ENCODE data around the gene MFSD11. TPM values are rescaled to one million over a fixed set of nuclear protein-coding genes. Genes with fewer than 3 reads are reported as not detected.
"Not testable (repeated sequence)": the region's sequence is repeated elsewhere in the genome, so short reads cannot be mapped to it uniquely, and the experiment has no call there.

The MFSD11 gene
- total RNA-seq, 2 experiments from 2014 or later, result 21.8 to 27.7 TPM

DNA sequence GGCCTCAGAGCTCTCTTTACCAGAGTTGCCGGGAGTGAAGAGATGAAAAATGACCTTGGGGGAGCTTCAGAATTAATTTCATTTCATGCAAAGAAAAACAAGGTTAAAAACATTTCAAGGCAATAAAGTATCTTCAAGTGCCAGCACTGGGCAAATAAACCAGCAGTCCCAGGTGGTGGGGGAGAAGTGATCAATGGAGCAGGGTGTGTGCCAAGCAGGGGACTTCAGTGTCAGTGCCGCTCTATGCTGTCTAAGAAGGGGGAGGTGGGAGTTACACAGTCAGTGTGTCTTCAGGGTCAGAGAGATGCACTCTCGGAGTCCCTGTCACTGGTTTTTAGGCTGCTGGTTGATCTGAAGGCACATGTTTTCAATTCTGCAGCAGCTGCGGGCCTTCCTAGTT lies 73.0 kb downstream of the MFSD11 start:
- Mint-ChIP-seq H3K9me3 (no peaks in the 10 kb centered on the region), H3K4me1 (no peaks in the 10 kb centered on the region), H3K36me3 (ENCODE audit: low read depth) (no peaks in the 10 kb centered on the region), H3K27ac (no peak overlapping the region), H3K4me3 (no peak overlapping the region), H3K27me3 (no peaks in the 10 kb centered on the region)
- CTCF ChIA-PET, result no interaction called here
- POLR2A ChIA-PET, result no interaction called here
- no peak for DNase-seq

DNA sequence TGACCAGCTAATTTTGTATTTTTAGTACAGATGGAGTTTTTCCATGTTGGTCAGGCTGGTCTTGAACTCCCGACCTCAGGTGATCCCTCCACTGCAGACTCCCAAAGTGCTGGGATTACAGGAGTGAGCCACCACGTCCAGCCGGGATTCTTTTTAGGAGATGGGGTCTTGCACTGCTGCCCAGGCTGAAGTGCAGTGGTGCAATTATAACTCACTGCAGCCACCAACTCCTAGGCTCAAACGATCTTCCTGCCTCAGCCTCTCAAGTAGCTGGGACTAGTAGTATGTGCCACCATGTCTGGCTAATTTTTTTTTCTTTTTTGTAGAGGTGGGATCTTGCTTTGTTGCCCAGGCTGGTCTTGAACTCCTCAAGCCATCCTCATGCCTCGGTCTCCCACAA lies 73.9 kb downstream of the MFSD11 start:
- no peak overlapping the region for H3K4me3 Mint-ChIP-seq
- no peaks in the 10 kb centered on the region for H3K27me3 Mint-ChIP-seq
- peaks cover 6% of the 10 kb centered on the region for H3K4me1 Mint-ChIP-seq
- no peak for DNase-seq
- no peaks in the 10 kb centered on the region for H3K36me3 Mint-ChIP-seq (ENCODE audit: low read depth)
- no peak overlapping the region for H3K27ac Mint-ChIP-seq
- ChIA-PET POLR2A (no interaction called here), CTCF (interaction anchor here (0.7 kb wide), 1 partner anchor 1313 kb away, joined by 3 read pairs; no protein-coding TSS in a partner anchor)
- H3K9me3 Mint-ChIP-seq, result no peaks in the 10 kb centered on the region

DNA sequence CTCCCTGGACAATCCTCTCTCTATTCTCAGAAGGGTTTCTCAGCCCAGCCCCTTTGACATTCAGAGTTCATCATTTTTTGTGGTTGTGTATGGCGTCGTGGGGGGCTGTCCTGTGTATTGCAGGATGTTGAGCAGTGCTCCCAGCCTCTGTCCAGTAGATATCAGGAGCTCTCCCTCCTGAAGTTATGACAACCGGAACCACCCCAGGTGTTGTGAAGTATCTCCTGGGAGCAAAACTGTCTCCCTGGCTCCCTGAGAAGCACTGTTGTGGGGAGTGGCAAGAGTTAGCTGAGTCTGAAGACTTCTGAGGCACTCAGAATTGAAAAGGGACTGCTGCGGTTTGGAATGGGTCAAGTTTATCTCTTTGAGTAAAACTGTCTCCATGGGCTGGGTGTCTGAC lies 74.3 kb downstream of the MFSD11 start:
- DNase-seq, result no peak
- H3K27ac Mint-ChIP-seq, result no peak overlapping the region
- no peaks in the 10 kb centered on the region for H3K27me3 Mint-ChIP-seq
- ChIA-PET CTCF (no interaction called here), POLR2A (no interaction called here)
- H3K9me3 Mint-ChIP-seq, result no peaks in the 10 kb centered on the region
- H3K4me3 Mint-ChIP-seq, result no peak overlapping the region
- H3K4me1 Mint-ChIP-seq, result peaks cover 7% of the 10 kb centered on the region
- H3K36me3 Mint-ChIP-seq (ENCODE audit: low read depth), result no peaks in the 10 kb centered on the region

DNA sequence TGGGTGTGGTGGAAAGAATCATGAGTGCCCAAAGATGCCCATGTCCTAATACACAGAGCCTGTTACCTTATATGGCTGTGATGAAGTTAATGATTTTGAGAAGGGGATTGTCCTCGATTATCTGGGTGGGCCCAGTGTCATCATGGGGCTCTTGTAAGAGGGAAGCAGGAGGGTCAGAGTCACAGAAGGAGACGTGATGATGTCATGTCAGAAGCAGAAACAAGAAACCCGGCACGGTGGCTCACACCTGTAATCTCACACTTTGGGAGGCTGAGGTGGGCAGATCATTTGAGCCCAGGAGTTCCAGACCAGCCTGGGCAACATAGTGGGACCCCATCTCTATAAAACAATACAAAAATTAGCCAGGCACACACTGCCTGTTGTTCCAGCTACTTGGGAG lies 75.0 kb downstream of the MFSD11 start:
- Mint-ChIP-seq H3K36me3 (ENCODE audit: low read depth) (no peaks in the 10 kb centered on the region), H3K4me1 (peaks cover 7% of the 10 kb centered on the region), H3K27ac (no peak overlapping the region), H3K9me3 (no peaks in the 10 kb centered on the region), H3K4me3 (no peak overlapping the region), H3K27me3 (no peaks in the 10 kb centered on the region)
- no peak for DNase-seq
- ChIA-PET POLR2A (no interaction called here), CTCF (no interaction called here)

DNA sequence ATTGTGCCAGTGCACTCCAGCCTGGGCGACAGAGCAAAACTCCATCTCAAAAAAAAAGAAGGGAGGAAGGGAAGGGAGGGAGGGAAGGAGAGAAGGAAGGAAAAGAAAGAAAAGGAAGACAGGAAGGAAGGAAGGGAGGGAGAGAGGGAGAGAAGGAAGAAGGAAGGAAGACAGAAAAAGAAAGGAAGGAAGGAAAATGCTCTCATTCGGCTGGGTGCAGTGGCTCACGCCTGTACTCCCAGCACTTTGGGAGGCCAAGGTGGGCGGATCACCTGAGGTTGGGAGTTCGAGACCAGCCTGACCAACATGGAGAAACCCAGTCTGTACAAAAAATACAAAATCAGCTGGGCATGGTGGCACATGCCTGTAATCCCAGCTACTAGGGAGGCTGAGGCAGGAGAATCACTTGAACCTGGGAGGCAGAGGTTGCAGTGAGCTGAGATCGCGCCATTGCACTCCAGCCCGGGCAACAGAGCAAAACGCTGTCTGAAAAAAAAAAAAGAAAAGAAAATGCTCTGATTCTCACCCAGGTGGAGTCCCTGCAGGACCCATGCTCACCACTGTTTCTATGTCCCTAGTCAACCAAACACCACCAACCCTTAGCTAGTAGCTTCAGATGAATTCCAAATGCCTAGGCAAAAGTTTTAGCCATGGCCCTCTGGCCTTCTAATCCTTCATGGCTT lies 78.1 kb downstream of the MFSD11 start:
- DNase-seq; H3K4me1 Mint-ChIP-seq; H3K36me3 Mint-ChIP-seq (ENCODE audit: low read depth); H3K4me3 Mint-ChIP-seq; H3K27me3 Mint-ChIP-seq; H3K9me3 Mint-ChIP-seq: not testable (repeated sequence)
- ChIA-PET POLR2A (interaction anchor here (0.7 kb wide), 1 partner anchor 298 kb away, joined by 6 read pairs; no protein-coding TSS in a partner anchor), CTCF (interaction anchor here (1.1 kb wide), 2 partner anchors 12 to 30 kb away, joined by 3 to 5 read pairs; no protein-coding TSS in a partner anchor)
- H3K27ac Mint-ChIP-seq, result peak overlapping the region; percentile 0

DNA sequence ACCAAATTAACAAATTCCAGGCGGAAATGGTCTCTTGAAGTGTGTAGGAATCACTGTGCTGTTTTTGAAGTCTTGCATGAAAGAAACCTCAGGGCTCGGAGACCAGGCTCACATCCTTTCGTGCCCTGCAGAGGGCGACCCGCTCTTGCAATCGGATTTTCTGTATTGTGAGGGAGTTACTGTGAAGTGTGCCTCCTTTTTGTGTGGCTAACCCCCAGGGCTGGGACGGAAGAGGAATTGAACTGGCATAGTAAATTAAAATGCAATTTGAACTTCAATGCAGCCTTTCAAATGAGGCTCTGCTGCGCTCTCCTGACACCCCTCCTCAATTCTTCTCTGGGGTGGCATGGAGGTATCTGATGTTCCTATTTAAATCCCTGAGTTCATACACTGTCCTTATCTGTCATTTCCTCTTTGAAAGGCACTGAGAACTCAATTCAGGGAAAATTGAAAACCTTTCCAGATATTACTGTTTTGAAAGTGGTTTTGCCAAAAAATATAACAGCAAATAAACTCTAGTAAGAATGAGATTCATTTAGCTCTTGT lies 78.7 kb downstream of the MFSD11 start:
- Mint-ChIP-seq H3K9me3 (no peaks in the 10 kb centered on the region), H3K4me3 (no peak overlapping the region), H3K27me3 (peaks cover 7% of the 10 kb centered on the region), H3K4me1 (peaks cover 7% of the 10 kb centered on the region), H3K27ac (peak overlapping the region; percentile 0), H3K36me3 (ENCODE audit: low read depth) (no peaks in the 10 kb centered on the region)
- ChIA-PET POLR2A (no interaction called here), CTCF (interaction anchor here (1.0 to 1.1 kb wide), 3 partner anchors 13 to 35 kb away, joined by 3 to 5 read pairs (median 3); no protein-coding TSS in a partner anchor)
- peak; percentile 75 for DNase-seq

DNA sequence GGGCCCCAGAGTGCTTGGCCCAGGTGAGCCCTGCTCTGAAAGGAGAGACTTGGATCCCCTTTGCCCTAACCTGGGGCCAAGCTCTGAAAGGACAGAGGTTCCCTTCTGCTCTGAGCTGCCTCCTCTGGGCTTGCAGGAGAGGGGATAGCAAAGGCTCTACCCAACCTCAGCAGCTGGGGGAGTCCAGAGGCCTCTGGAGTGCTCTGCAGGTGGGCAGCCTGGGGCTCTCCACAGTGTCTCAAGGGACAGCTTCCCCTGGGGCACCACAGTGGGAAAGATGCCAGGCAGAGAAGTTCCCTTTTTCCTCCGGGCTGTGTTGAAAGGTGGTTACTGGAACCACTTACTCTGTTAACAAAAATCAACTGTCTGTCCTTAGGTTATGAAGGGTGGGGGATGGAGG lies 82.1 kb downstream of the MFSD11 start:
- no peak overlapping the region for H3K4me3 Mint-ChIP-seq
- DNase-seq, result no peak
- H3K27ac Mint-ChIP-seq, result no peak overlapping the region
- POLR2A ChIA-PET, result no interaction called here
- peaks cover 7% of the 10 kb centered on the region for H3K27me3 Mint-ChIP-seq
- CTCF ChIA-PET, result interaction anchor here (0.6 kb wide), 1 partner anchor 1131 kb away, joined by 4 read pairs; no protein-coding TSS in a partner anchor
- H3K9me3 Mint-ChIP-seq, result no peaks in the 10 kb centered on the region
- peaks cover 7% of the 10 kb centered on the region for H3K4me1 Mint-ChIP-seq
- no peaks in the 10 kb centered on the region for H3K36me3 Mint-ChIP-seq (ENCODE audit: low read depth)

DNA sequence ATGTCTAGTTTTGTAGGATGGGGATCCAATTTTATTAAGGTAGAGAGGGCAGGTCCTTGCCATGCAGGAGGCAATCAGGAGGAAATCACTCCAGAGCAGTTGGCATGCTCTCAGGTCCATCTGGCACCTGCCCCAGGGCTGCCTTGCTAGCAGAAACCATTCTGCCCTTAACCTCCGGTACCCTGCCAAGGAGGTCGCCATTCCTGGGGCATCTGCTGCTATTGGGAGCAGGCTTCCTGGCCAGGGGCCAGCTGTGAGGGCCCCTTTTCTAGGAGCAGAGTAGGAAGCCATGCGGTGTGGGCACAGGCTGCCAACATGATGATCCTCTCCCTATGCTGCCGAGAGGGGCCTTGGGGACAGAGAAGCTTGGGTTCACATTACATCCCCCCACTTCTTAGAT lies 82.6 kb downstream of the MFSD11 start:
- CTCF ChIA-PET, result interaction anchor here (0.6 kb wide), 1 partner anchor 1132 kb away, joined by 4 read pairs; no protein-coding TSS in a partner anchor
- H3K4me3 Mint-ChIP-seq, result no peak overlapping the region
- no peak overlapping the region for H3K27ac Mint-ChIP-seq
- POLR2A ChIA-PET, result no interaction called here
- H3K27me3 Mint-ChIP-seq, result peaks cover 7% of the 10 kb centered on the region
- DNase-seq, result no peak
- no peaks in the 10 kb centered on the region for H3K36me3 Mint-ChIP-seq (ENCODE audit: low read depth)
- peaks cover 7% of the 10 kb centered on the region for H3K4me1 Mint-ChIP-seq
- H3K9me3 Mint-ChIP-seq, result no peaks in the 10 kb centered on the region

DNA sequence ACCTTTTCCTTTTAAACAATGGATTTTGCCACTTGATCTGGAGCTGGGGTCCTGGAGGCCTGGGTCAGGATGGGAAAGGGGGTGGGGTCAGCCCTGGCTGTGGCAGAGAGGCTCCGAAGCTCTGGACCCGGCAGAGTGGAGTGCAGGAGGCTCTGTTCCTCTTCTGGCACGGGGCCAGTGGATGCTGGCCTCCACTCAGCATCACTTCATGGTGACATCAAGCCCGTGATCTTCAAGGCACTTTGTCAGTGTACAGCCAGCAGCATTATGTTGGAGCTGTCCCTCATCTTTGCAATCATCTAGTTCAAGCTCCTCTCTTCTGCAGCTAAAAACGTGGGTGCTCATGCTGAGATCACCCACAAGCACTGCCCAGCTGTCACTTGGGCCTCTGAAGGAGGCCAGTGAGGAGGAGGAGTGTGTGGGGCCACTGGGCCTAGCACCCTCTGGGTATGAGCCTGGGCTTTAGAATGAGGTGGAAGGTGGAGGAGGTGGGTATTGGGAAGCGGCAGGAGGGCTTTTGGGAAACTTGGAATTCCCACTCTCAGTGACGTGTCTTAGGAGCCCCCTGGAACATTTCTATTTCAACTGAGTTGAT lies 84.4 kb downstream of the MFSD11 start:
- Mint-ChIP-seq H3K9me3 (no peaks in the 10 kb centered on the region), H3K27ac (no peak overlapping the region), H3K4me3 (no peak overlapping the region), H3K27me3 (peaks cover 7% of the 10 kb centered on the region), H3K4me1 (no peaks in the 10 kb centered on the region), H3K36me3 (ENCODE audit: low read depth) (no peaks in the 10 kb centered on the region)
- POLR2A ChIA-PET, result no interaction called here
- DNase-seq, result no peak
- CTCF ChIA-PET, result no interaction called here

DNA sequence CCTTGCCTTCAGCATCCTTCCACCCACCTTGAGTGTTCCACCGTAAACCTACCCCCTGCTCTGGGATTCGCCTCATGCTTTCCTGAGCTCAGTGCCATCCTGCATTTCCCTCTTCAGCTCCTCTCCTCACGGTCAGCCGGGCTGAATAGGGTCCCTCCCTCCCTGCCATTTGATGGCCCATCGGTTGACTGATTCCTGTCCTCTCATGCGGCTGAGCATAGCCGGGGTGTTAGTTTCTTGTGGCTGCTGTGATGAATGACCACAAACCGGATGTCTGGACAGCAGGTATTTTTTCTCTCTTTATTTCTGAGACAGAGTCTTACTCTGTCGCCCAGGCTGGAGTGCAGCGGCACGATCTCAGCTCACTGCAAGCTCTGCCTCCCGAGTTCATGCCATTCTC lies 86.2 kb downstream of the MFSD11 start:
- no peak overlapping the region for H3K27ac Mint-ChIP-seq
- ChIA-PET POLR2A (no interaction called here), CTCF (interaction anchor here (0.6 kb wide), 1 partner anchor 9 kb away, joined by 3 read pairs; no protein-coding TSS in a partner anchor)
- no peak for DNase-seq
- no peaks in the 10 kb centered on the region for H3K36me3 Mint-ChIP-seq (ENCODE audit: low read depth)
- peaks cover 7% of the 10 kb centered on the region for H3K27me3 Mint-ChIP-seq
- H3K4me3 Mint-ChIP-seq, result no peak overlapping the region
- no peaks in the 10 kb centered on the region for H3K4me1 Mint-ChIP-seq
- no peaks in the 10 kb centered on the region for H3K9me3 Mint-ChIP-seq

DNA sequence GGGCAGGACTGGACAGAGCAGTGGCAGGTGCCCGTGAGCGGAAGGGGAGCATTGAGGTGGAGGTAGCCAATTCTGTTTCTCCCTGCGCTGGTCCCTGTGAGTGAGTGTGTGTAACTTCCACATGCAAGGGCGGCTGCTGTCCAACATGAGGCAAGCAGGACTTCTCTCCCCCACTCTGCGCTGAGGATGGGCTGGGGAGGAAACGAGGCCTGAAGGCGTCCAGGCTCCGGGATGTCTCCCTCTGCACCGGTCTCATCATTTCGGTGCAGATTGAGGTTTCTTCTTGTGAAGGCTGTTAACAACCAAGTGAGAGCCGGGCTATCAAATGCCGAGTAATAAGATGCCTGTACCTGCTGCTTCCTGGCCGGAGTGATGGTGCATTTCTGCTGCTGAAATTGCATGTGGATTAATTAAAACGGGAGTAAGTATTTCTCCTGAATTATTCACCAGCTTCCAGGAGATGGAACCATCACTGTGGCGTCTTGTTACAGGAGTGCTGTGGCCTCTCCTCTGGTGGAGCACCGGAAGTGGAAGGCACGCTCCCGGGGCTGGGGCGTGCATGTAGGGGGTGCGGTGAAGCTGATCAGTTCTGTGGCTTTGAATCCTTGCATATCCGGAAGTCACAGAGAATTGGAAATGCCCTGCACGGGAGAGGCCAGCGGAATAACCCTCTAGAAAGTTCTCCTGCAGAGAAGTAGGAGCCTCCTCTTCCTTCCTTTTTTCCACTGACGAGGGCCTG lies 88.6 kb downstream of the MFSD11 start:
- Mint-ChIP-seq H3K4me3 (no peak overlapping the region), H3K36me3 (ENCODE audit: low read depth) (no peaks in the 10 kb centered on the region), H3K4me1 (peaks cover 2% of the 10 kb centered on the region), H3K9me3 (no peaks in the 10 kb centered on the region), H3K27ac (no peak overlapping the region), H3K27me3 (no peaks in the 10 kb centered on the region)
- DNase-seq, result no peak
- POLR2A ChIA-PET, result no interaction called here
- CTCF ChIA-PET, result no interaction called here

DNA sequence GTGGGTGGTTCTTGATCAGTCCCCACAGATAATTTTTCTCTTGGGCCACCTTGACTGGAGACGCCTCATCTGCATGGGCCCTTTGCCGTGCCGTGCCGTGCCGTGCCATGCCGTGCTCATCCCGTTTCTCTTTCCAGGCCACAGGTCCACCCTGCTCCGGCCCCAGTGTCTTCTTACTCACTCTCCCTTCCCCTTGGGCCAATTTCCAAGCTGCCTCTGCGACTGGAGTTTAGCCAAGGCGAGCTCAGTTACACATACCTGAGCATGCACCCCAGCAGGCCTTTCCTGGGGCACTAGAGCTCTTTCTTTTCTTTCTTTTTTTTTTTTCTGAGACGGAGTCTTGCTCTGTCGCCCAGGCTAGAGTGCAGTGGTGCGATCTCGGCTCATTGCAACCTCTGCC lies 89.8 kb downstream of the MFSD11 start:
- no peaks in the 10 kb centered on the region for H3K27me3 Mint-ChIP-seq
- no peak for DNase-seq
- no peaks in the 10 kb centered on the region for H3K36me3 Mint-ChIP-seq (ENCODE audit: low read depth)
- POLR2A ChIA-PET, result no interaction called here
- H3K4me1 Mint-ChIP-seq, result peaks cover 2% of the 10 kb centered on the region
- no peak overlapping the region for H3K27ac Mint-ChIP-seq
- H3K9me3 Mint-ChIP-seq, result no peaks in the 10 kb centered on the region
- CTCF ChIA-PET, result no interaction called here
- no peak overlapping the region for H3K4me3 Mint-ChIP-seq

Measured in activated CD4-positive, alpha-beta T cell treated with anti-CD3 and anti-CD28 coated beads, Interleukin-2, amount 10 ng/mL, durations not matched to agents 7 days and 5 days (primary cell).